ENCODE data around the gene LRPAP1.
"Not testable (repeated sequence)": the region's sequence is repeated elsewhere in the genome, so short reads cannot be mapped to it uniquely, and the experiment has no call there.

Gene LRPAP1

GRCh38 chr4:3560465-3560864 is 28.2 kb upstream of the LRPAP1 start:
- not testable (repeated sequence) for DNase-seq

GRCh38 chr4:3559381-3560290 is 27.4 kb upstream of the LRPAP1 start:
- not testable (repeated sequence) for DNase-seq

DNA sequence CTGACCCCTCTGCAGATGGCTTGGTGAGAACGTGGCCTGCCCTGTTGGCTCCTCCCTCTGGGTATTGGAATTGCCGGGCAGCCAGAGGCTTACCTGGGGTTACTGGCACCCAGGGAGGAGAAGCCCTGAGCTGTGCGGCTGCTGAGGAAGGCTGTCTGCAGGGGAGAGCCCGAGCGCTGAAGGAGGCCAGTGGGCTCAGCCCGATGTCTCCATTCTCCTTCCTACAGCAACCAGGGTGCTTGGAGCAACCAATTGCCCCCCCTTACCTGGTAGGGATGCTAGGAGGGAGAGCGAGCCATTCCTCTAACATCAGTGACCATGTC is 26.3 kb upstream of the LRPAP1 start:
- not testable (repeated sequence) for DNase-seq

- not testable (repeated sequence) for DNase-seq
Measured at GRCh38 chr4:3557676-3558513, 25.7 kb upstream of the LRPAP1 start.

- DNase-seq = not testable (repeated sequence)
Measured at GRCh38 chr4:3557088-3557492, 24.9 kb upstream of the LRPAP1 start.

DNA sequence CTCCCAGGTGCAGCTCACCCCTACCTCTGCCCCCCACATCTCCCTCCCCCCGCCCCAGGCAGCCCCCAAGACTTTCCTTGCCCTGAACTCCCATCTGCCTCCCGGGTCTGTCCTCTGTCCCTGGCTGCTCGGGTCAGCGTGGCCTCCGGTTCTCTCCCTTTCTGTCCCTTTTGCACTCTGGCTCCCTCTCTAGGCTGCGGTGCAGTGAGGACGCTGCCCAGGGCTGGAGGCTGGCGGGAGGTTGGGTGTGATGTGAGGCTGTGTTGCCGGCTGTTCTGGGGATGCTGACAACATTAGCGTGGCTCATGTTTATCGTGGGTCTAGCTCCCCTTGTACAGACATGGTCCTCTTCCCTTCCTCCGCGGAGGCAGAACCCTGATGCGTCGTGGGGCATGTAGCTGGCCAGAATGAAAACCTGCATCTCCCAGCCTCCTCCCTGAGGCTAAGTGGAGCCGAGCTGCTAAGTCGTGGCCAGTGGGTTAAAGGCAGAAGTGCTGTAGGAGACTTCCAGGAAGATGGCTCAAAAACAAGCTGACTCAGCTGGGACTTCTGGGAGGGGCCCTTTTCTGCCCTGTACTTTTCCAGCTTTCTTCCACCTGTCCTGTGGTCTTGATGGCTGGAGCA is 24.1 kb upstream of the LRPAP1 start:
- not testable (repeated sequence) for DNase-seq

DNA sequence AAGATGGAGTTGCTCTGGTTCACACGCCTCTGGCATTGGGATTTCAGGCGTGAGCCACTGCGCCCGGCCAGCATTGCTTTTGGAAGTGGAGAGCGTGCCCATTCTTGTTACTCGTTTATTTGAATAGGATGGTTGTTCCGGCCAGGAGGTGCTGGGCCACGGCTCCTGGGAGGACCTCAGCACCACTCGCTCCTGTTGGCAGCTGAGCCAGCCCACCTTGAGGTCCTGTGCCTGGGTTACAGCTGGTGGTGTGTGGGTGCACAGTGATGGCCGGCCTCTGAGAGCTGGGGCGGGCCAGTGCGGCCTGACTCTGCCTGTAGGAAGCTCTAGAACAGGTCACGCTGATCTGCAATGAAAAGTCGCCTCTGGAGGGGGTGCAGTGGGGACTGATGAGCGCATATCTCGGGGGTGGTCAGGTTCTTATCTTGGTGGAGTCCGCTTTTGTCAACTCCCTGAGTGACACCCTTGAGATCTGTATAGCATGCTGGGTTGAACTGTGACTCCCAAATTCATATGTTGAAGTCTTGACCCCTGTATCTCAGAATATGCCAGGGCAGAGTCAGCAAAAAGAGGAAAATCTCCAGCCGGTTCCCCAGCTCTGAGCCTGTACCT is 23.3 kb upstream of the LRPAP1 start:
- DNase-seq = not testable (repeated sequence)

- not testable (repeated sequence) for DNase-seq
Measured at GRCh38 chr4:3551366-3551765, 19.1 kb upstream of the LRPAP1 start.

- DNase-seq = not testable (repeated sequence)
Measured at GRCh38 chr4:3550792-3551325, 18.6 kb upstream of the LRPAP1 start.

DNA sequence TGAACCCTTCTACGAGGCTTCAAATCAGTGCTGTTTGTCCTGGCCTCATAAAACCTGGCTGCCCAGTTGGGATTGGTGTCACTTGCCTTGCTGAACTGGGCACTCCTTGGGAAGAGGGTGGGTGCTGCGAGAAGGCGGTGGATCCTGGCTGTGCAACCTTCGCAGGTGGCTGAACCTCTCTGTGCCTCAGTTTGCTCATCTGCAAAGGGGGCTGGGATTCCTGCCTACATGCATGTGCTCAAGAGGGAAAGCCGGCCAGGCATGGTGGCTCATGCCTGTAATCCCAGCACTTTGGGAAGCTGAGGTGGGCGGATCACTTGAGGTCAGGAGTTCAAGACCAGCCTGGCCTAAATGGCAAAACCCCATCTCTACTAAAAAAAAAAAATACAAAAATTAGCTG is 17.8 kb upstream of the LRPAP1 start:
- DNase-seq = not testable (repeated sequence)

DNA sequence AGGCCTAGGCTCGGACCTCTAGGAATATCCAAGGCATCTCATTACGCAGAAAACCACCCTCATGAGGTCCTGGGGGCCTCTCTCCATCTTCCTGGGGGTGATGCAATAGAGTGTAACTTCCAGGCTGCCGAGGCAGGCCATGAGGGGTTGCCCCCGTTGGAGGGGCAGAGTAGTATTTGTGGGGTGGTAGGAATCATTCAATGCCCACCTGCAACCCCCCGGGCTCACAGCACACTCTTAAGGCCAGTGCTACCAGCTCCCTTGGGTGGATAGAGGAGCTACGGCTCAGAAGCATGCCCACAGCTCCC is 17.4 kb upstream of the LRPAP1 start:
- not testable (repeated sequence) for DNase-seq

GRCh38 chr4:3548991-3549693 is 16.9 kb upstream of the LRPAP1 start:
- not testable (repeated sequence) for DNase-seq

DNA sequence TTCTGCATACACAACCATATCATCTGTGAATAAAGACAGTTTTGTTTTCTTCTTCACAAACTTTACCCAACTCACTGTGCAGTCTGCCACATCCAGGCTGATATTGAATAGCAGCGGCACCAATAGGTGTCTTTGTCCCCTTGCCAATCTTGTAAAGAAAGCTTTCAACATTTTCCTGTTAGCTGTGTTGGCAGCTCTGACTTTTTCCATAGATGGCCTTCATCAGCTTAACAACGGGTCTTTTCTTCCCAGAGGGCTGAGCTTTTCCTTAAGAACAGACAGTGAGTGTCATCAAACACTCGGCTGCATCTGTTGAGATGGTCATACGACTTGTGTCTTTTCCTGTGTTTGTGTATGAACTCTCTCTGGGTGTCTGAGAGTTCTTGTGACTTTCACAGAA is 14.5 kb upstream of the LRPAP1 start:
- DNase-seq = not testable (repeated sequence)

GRCh38 chr4:3545351-3545750 is 13.1 kb upstream of the LRPAP1 start:
- DNase-seq = not testable (repeated sequence)

DNA sequence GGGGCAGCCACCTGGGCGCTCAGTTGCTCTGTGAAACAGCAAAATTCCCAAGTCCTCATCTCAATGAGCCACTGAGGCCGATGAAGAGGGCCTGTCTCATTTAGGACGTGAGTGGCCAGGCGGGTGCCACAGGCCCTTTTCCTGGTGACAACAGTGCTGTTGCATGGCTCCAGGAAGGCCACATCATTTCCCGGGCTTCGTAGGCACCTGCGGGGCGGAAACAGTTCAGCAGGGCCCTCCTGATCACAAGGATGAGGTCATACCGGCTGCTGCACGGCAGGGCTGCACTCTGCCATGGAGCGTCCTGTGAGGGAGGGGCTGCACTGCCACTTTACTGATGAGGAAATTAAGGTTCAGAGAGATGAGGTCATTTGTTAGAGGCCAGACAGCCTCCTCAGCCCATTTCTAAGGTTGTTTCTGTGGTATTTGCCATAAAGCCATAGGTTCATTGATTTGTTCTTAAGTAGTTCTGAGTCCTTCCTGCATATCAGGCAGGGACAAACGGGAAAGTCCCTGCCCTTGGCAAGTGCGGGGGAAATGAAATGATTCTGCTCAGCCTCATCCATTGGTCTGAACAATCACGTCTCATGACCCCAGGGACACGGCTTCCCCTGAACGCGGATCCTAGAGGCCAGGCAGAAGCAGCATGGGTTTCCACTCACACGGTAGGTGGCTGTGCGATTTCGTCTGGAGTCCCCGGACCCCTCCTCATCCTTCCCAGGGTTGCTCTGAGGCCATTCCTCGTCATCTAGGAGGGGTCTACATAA is 12.2 kb upstream of the LRPAP1 start:
- not testable (repeated sequence) for DNase-seq

DNA sequence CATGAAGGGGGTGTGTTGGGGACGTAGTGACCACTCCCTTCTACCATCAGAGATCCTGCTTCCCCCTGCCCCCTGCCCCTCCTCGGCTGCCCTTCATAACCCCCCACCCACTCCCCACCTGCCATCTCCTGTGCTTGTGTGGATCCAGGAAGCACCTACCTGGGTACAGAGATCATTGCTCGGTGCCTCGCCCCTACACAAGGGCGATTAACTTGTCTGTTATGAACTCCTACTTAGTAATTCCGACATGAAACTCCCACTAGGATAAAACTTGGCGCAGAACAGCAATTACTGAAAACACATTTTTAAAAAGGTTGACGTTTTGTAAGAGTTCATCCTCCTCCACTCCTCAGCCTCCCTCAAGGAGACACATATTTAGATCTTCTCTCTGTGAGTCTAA is 11.2 kb upstream of the LRPAP1 start:
- DNase-seq = not testable (repeated sequence)

- not testable (repeated sequence) for DNase-seq
Measured at GRCh38 chr4:3538906-3539305, 6.7 kb upstream of the LRPAP1 start.

GRCh38 chr4:3535812-3536211 is 3.6 kb upstream of the LRPAP1 start:
- DNase-seq = not testable (repeated sequence)

- no peak for DNase-seq
Measured at GRCh38 chr4:3533423-3533820, 1.2 kb upstream of the LRPAP1 start.

GRCh38 chr4:3532751-3533422 is 665 bp upstream of the LRPAP1 start:
- DNase-seq = no peak
